H1 (cell line): ENCODE data around the gene DNAAF5. TPM values are rescaled to one million over a fixed set of nuclear protein-coding genes. Genes with fewer than 3 reads are reported as not detected.

ENCODE experiments used
- CTCF ChIA-PET: fragments of 300-600 bp; sonication (Branson Sonifier 250); formaldehyde crosslinking; loops from one replicate; lab custom pipeline; 2021; ENCODE audit not compliant: partially characterized antibody; lab: Charles Lee
- POLR2A ChIA-PET: fragments of 300-600 bp; sonication (Branson Sonifier 250); formaldehyde crosslinking; loops from one replicate; lab custom pipeline; 2021; ENCODE audit warnings: inconsistent platforms; ENCODE audit not compliant: partially characterized antibody; lab: Charles Lee
- DNase-seq, 2 experiments: peaks; one replicate each; pipeline versions ENCODE4 v3.0.0 to v3.0.0-alpha.2; 2010 to 2022; ENCODE audit warnings: low spot score in 2 of 2, low read depth in 1 of 2, mixed read lengths in 1 of 2
- FAIRE-seq: peaks from 2 replicates; lab custom pipeline; 2011; peaks lifted over from hg19 to GRCh38; lab: Jason Lieb, UNC
- H2AFZ ChIP-seq: 2 replicates; pipeline ENCODE4 v1.8.1; 2012; ENCODE audit warnings: low read length, inconsistent platforms
- H2AK5ac ChIP-seq: 2 replicates; pipeline ENCODE4 v1.6.1; 2013; ENCODE audit warnings: low read depth, low read length
- H2BK120ac ChIP-seq: replicated peaks from 2 replicates; pipeline ENCODE3; 2013; ENCODE audit warnings: low read depth, low read length, inconsistent platforms
- H2BK12ac ChIP-seq: 2 replicates; pipeline ENCODE4 v1.6.1; 2013; ENCODE audit warnings: low read depth, low read length
- H2BK15ac ChIP-seq: 2 replicates; pipeline ENCODE4 v1.6.1; 2013; ENCODE audit warnings: low read length
- H2BK20ac ChIP-seq: 2 replicates; pipeline ENCODE4 v1.6.1; 2013; ENCODE audit warnings: low read length
- H2BK5ac ChIP-seq: 2 replicates; pipeline ENCODE4 v1.6.1; 2013; ENCODE audit warnings: low read depth, low read length
- H3K14ac ChIP-seq: 2 replicates; pipeline ENCODE4 v1.6.1; 2013; ENCODE audit warnings: inconsistent platforms; ENCODE audit not compliant: insufficient read length
- H3K18ac ChIP-seq: 2 replicates; pipeline ENCODE4 v1.6.1; 2013; ENCODE audit warnings: low read length; ENCODE audit errors: extremely low read depth
- H3K23ac ChIP-seq: 2 replicates; pipeline ENCODE4 v1.6.1; 2013; ENCODE audit warnings: inconsistent platforms; ENCODE audit not compliant: insufficient read length
- H3K23me2 ChIP-seq: 2 replicates; pipeline ENCODE4 v1.6.1; 2013; ENCODE audit warnings: low read depth, low read length
- H3K27ac ChIP-seq: 2 replicates; pipeline ENCODE4 v1.6.1; 2011; ENCODE audit warnings: low read depth, low read length, inconsistent platforms
- H3K27me3 ChIP-seq, 4 experiments: replicated peaks in 1 of 4; 1 replicate in 1 of 4; 2 replicates in 3 of 4; pipeline versions ENCODE4 v1.6.1 to v1.8.1; 2011 to 2013; ENCODE audit warnings: low read length in 3 of 4, mild to moderate bottlenecking in 3 of 4, inconsistent platforms in 2 of 4, mixed read lengths in 2 of 4, moderate library complexity in 1 of 4; ENCODE audit not compliant: control insufficient read depth in 3 of 4, insufficient read depth in 3 of 4; ENCODE audit errors: extremely low read depth in 1 of 4
- H3K36me3 ChIP-seq, 4 experiments: 2 replicates each; pipeline versions ENCODE4 v1.6.1 to v1.8.1; 2011 to 2013; ENCODE audit warnings: mild to moderate bottlenecking in 4 of 4, low read length in 3 of 4, moderate library complexity in 2 of 4, control low read depth in 1 of 4, inconsistent platforms in 1 of 4; ENCODE audit not compliant: insufficient read depth in 4 of 4, control insufficient read depth in 2 of 4
- H3K4ac ChIP-seq: replicated peaks from 2 replicates; pipeline ENCODE3; 2013; ENCODE audit warnings: low read length, low read depth, mixed read lengths, inconsistent platforms; ENCODE audit not compliant: insufficient read length
- H3K4me1 ChIP-seq, 4 experiments: replicated peaks in 1 of 4; 1 replicate in 1 of 4; 2 replicates in 3 of 4; pipeline versions ENCODE4 v1.6.1 to v1.8.1; 2011 to 2013; ENCODE audit warnings: low read length in 3 of 4, inconsistent platforms in 2 of 4, mixed read lengths in 1 of 4; ENCODE audit not compliant: insufficient read depth in 4 of 4, control insufficient read depth in 3 of 4
- H3K4me2 ChIP-seq, 2 experiments: 2 replicates each; pipeline versions ENCODE4 v1.6.1 to v1.8.1; 2011 to 2013; ENCODE audit warnings: low read depth in 2 of 2, low read length in 2 of 2, control low read depth in 1 of 2, inconsistent platforms in 1 of 2, mild to moderate bottlenecking in 1 of 2; ENCODE audit not compliant: insufficient read depth in 1 of 2
- H3K4me3 ChIP-seq, 4 experiments: fragments of 200-600, 300-600 bp in 1 of 4; sonication (generic), shearing (Covaris generic), sonication (Bioruptor Twin) in 1 of 4; 2 replicates each; pipeline versions ENCODE4 v1.5.1 to v1.8.1; 2011 to 2016; ENCODE audit warnings: low read length in 4 of 4, low read depth in 3 of 4, control low read depth in 2 of 4, inconsistent platforms in 2 of 4, mild to moderate bottlenecking in 2 of 4, mixed read lengths in 1 of 4, moderate library complexity in 1 of 4; ENCODE audit not compliant: insufficient read depth in 2 of 4; ENCODE audit errors: extremely low read depth in 1 of 4
- H3K56ac ChIP-seq: replicated peaks from 2 replicates; pipeline ENCODE3; 2013; ENCODE audit warnings: low read depth, mild to moderate bottlenecking, mixed read lengths, low read length, inconsistent platforms; ENCODE audit not compliant: insufficient read length
- H3K79me1 ChIP-seq: 2 replicates; pipeline ENCODE4 v1.6.1; 2013; ENCODE audit warnings: low read depth, low read length, control low read depth
- H3K79me2 ChIP-seq, 2 experiments: 2 replicates each; pipeline versions ENCODE4 v1.6.1 to v1.8.1; 2012 to 2013; ENCODE audit warnings: low read length in 2 of 2, mild to moderate bottlenecking in 2 of 2, inconsistent platforms in 1 of 2; ENCODE audit not compliant: insufficient read depth in 2 of 2, control insufficient read depth in 1 of 2
- H3K9ac ChIP-seq, 4 experiments: replicated peaks in 1 of 4; 1 replicate in 1 of 4; 2 replicates in 3 of 4; pipeline versions ENCODE4 v1.6.1 to v1.8.1; 2011 to 2013; ENCODE audit warnings: low read depth in 3 of 4, low read length in 3 of 4, control low read depth in 2 of 4, mild to moderate bottlenecking in 2 of 4, moderate library complexity in 2 of 4, inconsistent platforms in 1 of 4; ENCODE audit errors: extremely low read depth in 1 of 4
- H3K9me3 ChIP-seq, 2 experiments: 2 replicates each; pipeline versions ENCODE4 v1.6.1 to v1.8.1; 2012 to 2013; ENCODE audit warnings: mild to moderate bottlenecking in 2 of 2, moderate library complexity in 2 of 2, control low read depth in 1 of 2, inconsistent platforms in 1 of 2, low read depth in 1 of 2, low read length in 1 of 2, mixed read lengths in 1 of 2; ENCODE audit not compliant: insufficient read depth in 2 of 2
- H4K20me1 ChIP-seq, 2 experiments: replicated peaks in 1 of 2; 2 replicates each; pipeline versions ENCODE3 to v1.8.1; 2011 to 2013; ENCODE audit warnings: inconsistent platforms in 2 of 2, low read length in 2 of 2, mild to moderate bottlenecking in 1 of 2; ENCODE audit not compliant: insufficient read depth in 2 of 2, control insufficient read depth in 1 of 2
- H4K5ac ChIP-seq: 2 replicates; pipeline ENCODE4 v1.6.1; 2013; ENCODE audit warnings: low read length, low read depth, mixed read lengths, inconsistent platforms; ENCODE audit not compliant: insufficient read length
- H4K8ac ChIP-seq: 2 replicates; pipeline ENCODE4 v1.8.0; 2013; ENCODE audit warnings: mild to moderate bottlenecking, moderate library complexity, low read length, inconsistent platforms; ENCODE audit not compliant: insufficient read depth; ENCODE audit errors: extremely low read depth
- H4K91ac ChIP-seq: replicated peaks from 2 replicates; pipeline ENCODE3; 2013; ENCODE audit warnings: low read length, mixed read lengths, inconsistent platforms; ENCODE audit not compliant: insufficient read length
- CREB1 ChIP-seq: IDR thresholded peaks from 2 replicates; pipeline ENCODE4 v1.6.1; 2012; ENCODE audit warnings: inconsistent platforms
- JUN ChIP-seq: IDR thresholded peaks from 2 replicates; pipeline ENCODE4 v1.6.1; 2011; ENCODE audit warnings: low read depth, mild to moderate bottlenecking, improper control_type of control experiment, low read length
- RAD21 ChIP-seq, 2 experiments: IDR thresholded peaks in 1 of 2; conservative IDR thresholded peaks in 1 of 2; 2 replicates each; pipeline ENCODE4 v1.6.1; 2011; ENCODE audit warnings: low read depth in 2 of 2, low read length in 2 of 2, improper control_type of control experiment in 1 of 2, inconsistent platforms in 1 of 2, mild to moderate bottlenecking in 1 of 2, moderate library complexity in 1 of 2
- SIN3A ChIP-seq, 2 experiments: IDR thresholded peaks in 1 of 2; conservative IDR thresholded peaks in 1 of 2; 2 replicates each; pipeline ENCODE4 v1.6.1; 2011 to 2012; ENCODE audit warnings: low read length in 2 of 2, improper control_type of control experiment in 1 of 2, low read depth in 1 of 2, mild to moderate bottlenecking in 1 of 2
- SIX5 ChIP-seq: IDR thresholded peaks from 2 replicates; pipeline ENCODE4 v1.6.1; 2011; ENCODE audit warnings: mild to moderate bottlenecking, low read depth, low read length
- SP4 ChIP-seq: IDR thresholded peaks from 2 replicates; pipeline ENCODE4 v1.6.1; 2012; ENCODE audit warnings: low read length, inconsistent platforms
- SUZ12 ChIP-seq: fragments of 200-600 bp; sonication (generic); IDR thresholded peaks from 2 replicates; pipeline ENCODE4 v1.6.1; 2012; ENCODE audit warnings: mild to moderate bottlenecking, inconsistent platforms, low read length, moderate library complexity, mixed read lengths
- TAF1 ChIP-seq: IDR thresholded peaks from 2 replicates; pipeline ENCODE4 v1.6.1; 2011; ENCODE audit warnings: mild to moderate bottlenecking, low read depth, low read length
- TCF12 ChIP-seq: IDR thresholded peaks from 2 replicates; pipeline ENCODE4 v1.6.1; 2011; ENCODE audit warnings: low read depth, mild to moderate bottlenecking, low read length
- WGBS, 2 experiments: shearing (Covaris generic) in 1 of 2; methylation state at CpG; one replicate each; pipeline versions ENCODE4 v1.1.6 to v1.1.7; 2013 to 2015; ENCODE audit warnings: low lambda C conversion rate in 2 of 2, mixed read lengths in 2 of 2, inconsistent platforms in 1 of 2, low coverage in 1 of 2, missing lambda C conversion rate in 1 of 2; ENCODE audit not compliant: insufficient replicate concordance in 2 of 2, insufficient coverage in 1 of 2, insufficient read length in 1 of 2; ENCODE audit errors: extremely low coverage in 1 of 2, missing lambda C conversion rate in 1 of 2; 5-methylcytosine and 5-hydroxymethylcytosine counted together
- polyA plus RNA-seq, 7 experiments: library from polyadenylated mRNA; depleted of rRNA in 3 of 7; stranded (reverse) in 5 of 7; unstranded in 2 of 7; fragments of >200 nt in 5 of 7; fragments of 200-250 nt in 2 of 7; gene quantifications; 1 replicate in 5 of 7; 2 replicates in 1 of 7; 4 replicates in 1 of 7; pipeline versions ENCODE4 v1.2.1 to v1.2.3, GENCODE V29; 2011 to 2013; ENCODE audit warnings: missing spikeins in 2 of 7, mixed read lengths in 2 of 7
- total RNA-seq: library from RNA; stranded (reverse); fragmentation: NEBNext Ultra II Directional; extraction: Animal tissue kit (Norgen Biotek cat#: 25700); gene quantifications from 2 replicates; pipeline ENCODE4 v1.2.1, GENCODE V29; 2021
- TF ChIP-seq, protein P1 (sequence below): IDR thresholded peaks from 2 replicates; pipeline ENCODE4 v1.6.1; 2012; ENCODE audit warnings: low read length, inconsistent platforms

Gene DNAAF5
- total and polyA plus RNA-seq, 2 of the 8 experiments (the other 6 are each of a cell fraction or from before 2014, with no cell fraction given): 55.1 to 95.9 TPM

DNA sequence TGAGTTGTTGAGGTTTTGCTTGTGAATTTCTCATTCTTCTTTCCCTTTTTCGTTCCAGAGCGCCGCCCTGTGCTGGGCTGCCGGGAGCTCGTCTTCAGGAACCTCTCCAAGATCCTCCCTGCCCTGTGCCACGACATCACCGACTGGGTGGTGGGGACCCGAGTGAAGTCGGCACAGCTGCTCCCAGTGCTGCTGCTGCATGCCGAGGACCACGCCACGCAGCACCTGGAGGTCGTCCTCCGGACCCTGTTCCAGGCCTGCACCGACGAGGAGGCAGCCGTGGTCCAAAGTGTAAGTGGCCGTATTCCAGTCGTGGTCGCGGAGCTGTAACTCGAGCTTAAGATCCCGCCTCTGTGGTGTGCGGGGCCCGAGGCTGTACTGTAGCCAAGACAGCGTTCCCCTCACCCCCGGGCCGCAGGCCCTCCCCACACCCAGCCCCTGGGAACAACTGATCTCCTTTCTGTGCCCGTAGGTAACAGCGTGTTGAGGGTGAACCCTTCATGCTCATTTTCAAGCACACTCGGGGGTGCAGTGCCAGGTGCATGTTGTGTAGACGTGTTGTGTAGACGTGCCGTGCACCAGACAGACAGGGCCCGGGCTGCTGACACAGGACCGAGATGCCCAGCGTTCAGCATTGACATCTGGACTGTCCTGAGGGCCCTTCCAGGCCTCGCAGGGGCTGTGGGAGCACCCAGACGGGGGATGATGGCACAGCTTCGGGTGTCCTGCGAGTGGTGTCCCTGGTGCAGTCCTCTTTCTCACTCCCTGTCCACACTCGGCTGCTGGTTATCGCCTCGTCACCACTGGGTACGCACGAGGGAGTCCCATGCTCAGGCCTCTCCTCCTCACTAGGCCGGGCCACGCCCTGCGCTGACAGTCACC is 28.3 kb downstream of the DNAAF5 start:
- no peak overlapping the region for H3K23ac ChIP-seq
- no peak overlapping the region for H3K4me3 ChIP-seq
- no peak overlapping the region for H3K18ac ChIP-seq
- H2BK5ac ChIP-seq: no peak overlapping the region
- no peaks in the 10 kb centered on the region for H3K9me3 ChIP-seq
- H3K27me3 ChIP-seq: no peaks in the 10 kb centered on the region
- peaks cover 1 to 11% of the 10 kb centered on the region in 2 experiments for H4K20me1 ChIP-seq
- whole genome bisulfite sequencing, 2 experiments: 89% methylated on average over 49 of the region's 49 CpGs; no CpG with 5 or more reads in 1 of the 2 experiments
- H2AFZ ChIP-seq: no peak overlapping the region
- H3K56ac ChIP-seq: no peak overlapping the region
- H3K27ac ChIP-seq: no peak overlapping the region
- no peaks in the 10 kb centered on the region for H3K23me2 ChIP-seq
- H4K5ac ChIP-seq: no peak overlapping the region
- H2BK12ac ChIP-seq: no peak overlapping the region
- peaks cover 14 to 33% (median 22%) of the 10 kb centered on the region in 4 experiments; a peak in 7 of 8 replicates for H3K36me3 ChIP-seq
- H2BK20ac ChIP-seq: no peak overlapping the region
- no peak overlapping the region for H3K4me2 ChIP-seq
- POLR2A ChIA-PET: no interaction called here
- no peak overlapping the region for H2BK120ac ChIP-seq
- H3K79me2 ChIP-seq: 0 out of 4 replicates have a peak, but pooled peaks cover 0 to 5% of the 10 kb centered on the region in 2 experiments
- no peaks in the 10 kb centered on the region for H3K79me1 ChIP-seq
- FAIRE-seq (no peak), DNase-seq (no peak)
- H2BK15ac ChIP-seq: no peak overlapping the region
- H3K4ac ChIP-seq: no peak overlapping the region
- H3K4me1 ChIP-seq: no peaks in the 10 kb centered on the region
- H3K9ac ChIP-seq: no peak overlapping the region
- H4K8ac ChIP-seq: no peak overlapping the region
- CTCF ChIA-PET: interaction anchor here (1.1 to 1.9 kb wide), 2 partner anchors 16 to 89 kb away, joined by 4 read pairs; no protein-coding TSS in a partner anchor
- H2AK5ac ChIP-seq: no peak overlapping the region
- no peak overlapping the region for H3K14ac ChIP-seq
- no peak overlapping the region for H4K91ac ChIP-seq
- TF ChIP-seq SUZ12: no peak
- no peak for TF ChIP-seq SIX5
- TF ChIP-seq, protein P1, sequence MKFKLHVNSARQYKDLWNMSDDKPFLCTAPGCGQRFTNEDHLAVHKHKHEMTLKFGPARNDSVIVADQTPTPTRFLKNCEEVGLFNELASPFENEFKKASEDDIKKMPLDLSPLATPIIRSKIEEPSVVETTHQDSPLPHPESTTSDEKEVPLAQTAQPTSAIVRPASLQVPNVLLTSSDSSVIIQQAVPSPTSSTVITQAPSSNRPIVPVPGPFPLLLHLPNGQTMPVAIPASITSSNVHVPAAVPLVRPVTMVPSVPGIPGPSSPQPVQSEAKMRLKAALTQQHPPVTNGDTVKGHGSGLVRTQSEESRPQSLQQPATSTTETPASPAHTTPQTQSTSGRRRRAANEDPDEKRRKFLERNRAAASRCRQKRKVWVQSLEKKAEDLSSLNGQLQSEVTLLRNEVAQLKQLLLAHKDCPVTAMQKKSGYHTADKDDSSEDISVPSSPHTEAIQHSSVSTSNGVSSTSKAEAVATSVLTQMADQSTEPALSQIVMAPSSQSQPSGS: no peak
- TF ChIP-seq JUN: no peak
- no peak for TF ChIP-seq TCF12
- no peak for TF ChIP-seq TAF1
- TF ChIP-seq SIN3A (conservative IDR thresholded peaks at IDR 0.05 in 1 of 2, IDR thresholded peaks at IDR 0.05 in 1 of 2; ENCODE audit: low read depth in 1 of 2, low read length in 2 of 2): no peak
- no peak for TF ChIP-seq CREB1
- TF ChIP-seq SP4: no peak
- no peak for TF ChIP-seq RAD21 (IDR thresholded peaks at IDR 0.05 in 1 of 2, conservative IDR thresholded peaks at IDR 0.05 in 1 of 2; ENCODE audit: low read depth in 2 of 2, low read length in 2 of 2)
